Smooth muscle cell (in vitro differentiated cells): ENCODE measurements around the gene ORM1. TPM values are rescaled to one million over a fixed set of nuclear protein-coding genes. Genes with fewer than 3 reads are reported as not detected.

Experiments used
- DNase-seq: peaks from one replicate; lab custom pipeline; 2025; ENCODE audit not compliant: unreplicated experiment; lab: John Stamatoyannopoulos, UW
- H2AFZ ChIP-seq: fragments of 200-600 bp; sonication (generic); 2 replicates; pipeline ENCODE4 v1.6.0; 2016; ENCODE audit warnings: antibody characterized with exemption, low read depth, mild to moderate bottlenecking
- H3F3A ChIP-seq: fragments of 200-600 bp; sonication (generic); 2 replicates; pipeline ENCODE4 v1.6.0; 2017; ENCODE audit warnings: antibody characterized with exemption, low read depth
- H3K27ac ChIP-seq: fragments of 200-600 bp; sonication (generic); 2 replicates; pipeline ENCODE4 v1.5.1; 2016; ENCODE audit warnings: low read depth, mild to moderate bottlenecking
- H3K27me3 ChIP-seq: fragments of 200-600 bp; sonication (generic); 2 replicates; pipeline ENCODE4 v1.6.1; 2016; ENCODE audit warnings: low read depth, mild to moderate bottlenecking
- H3K36me3 ChIP-seq: fragments of 200-600 bp; sonication (generic); 2 replicates; pipeline ENCODE4 v1.5.1; 2016; ENCODE audit warnings: low read depth
- H3K4me1 ChIP-seq: fragments of 200-600 bp; sonication (generic); 2 replicates; pipeline ENCODE4 v1.5.1; 2016; ENCODE audit warnings: low read depth
- H3K4me2 ChIP-seq: fragments of 200-600 bp; sonication (generic); 2 replicates; pipeline ENCODE4 v1.6.0; 2016; ENCODE audit warnings: mild to moderate bottlenecking
- H3K4me3 ChIP-seq: fragments of 200-600 bp; sonication (generic); 2 replicates; pipeline ENCODE4 v1.5.1; 2016; ENCODE audit warnings: mild to moderate bottlenecking
- H3K79me2 ChIP-seq: fragments of 200-600 bp; sonication (generic); 2 replicates; pipeline ENCODE4 v1.6.0; 2016; ENCODE audit warnings: low read depth, mild to moderate bottlenecking
- H3K9ac ChIP-seq: fragments of 200-600 bp; sonication (generic); 2 replicates; pipeline ENCODE4 v1.6.0; 2016; ENCODE audit warnings: low read depth
- H3K9me3 ChIP-seq: fragments of 200-600 bp; sonication (generic); replicated peaks from 2 replicates; pipeline ENCODE4 v1.5.1; 2016; ENCODE audit warnings: low read depth
- H4K20me1 ChIP-seq: fragments of 200-600 bp; sonication (generic); 2 replicates; pipeline ENCODE4 v1.6.0; 2016; ENCODE audit warnings: low read depth
- WGBS: methylation state at CpG from one replicate; pipeline ENCODE4 v1.1.7; 2016; ENCODE audit warnings: low lambda C conversion rate; 5-methylcytosine and 5-hydroxymethylcytosine counted together
- polyA plus RNA-seq: library from polyadenylated mRNA; unstranded; fragments of >200 nt; fragmentation: Nextera tagmentation; extraction: Ambion mirVana; gene quantifications from 2 replicates; pipeline ENCODE4 v1.2.1, GENCODE V29; 2016
- total RNA-seq: library from RNA; depleted of rRNA; stranded (reverse); fragments of >200 nt; gene quantifications from 2 replicates; pipeline ENCODE4 v1.2.3, GENCODE V29; 2014
- TF ChIP-seq, protein P1 (sequence below): fragments of 200-600 bp; sonication (generic); IDR thresholded peaks from 2 replicates; pipeline ENCODE4 v1.5.1; 2017; ENCODE audit warnings: borderline replicate concordance, mild to moderate bottlenecking, antibody characterized with exemption; ENCODE audit not compliant: insufficient read depth, poor library complexity, severe bottlenecking

ORM1 gene
- total and polyA plus RNA-seq, 2 experiments from 2014 or later: 0.74 TPM; not detected in 1

DNA sequence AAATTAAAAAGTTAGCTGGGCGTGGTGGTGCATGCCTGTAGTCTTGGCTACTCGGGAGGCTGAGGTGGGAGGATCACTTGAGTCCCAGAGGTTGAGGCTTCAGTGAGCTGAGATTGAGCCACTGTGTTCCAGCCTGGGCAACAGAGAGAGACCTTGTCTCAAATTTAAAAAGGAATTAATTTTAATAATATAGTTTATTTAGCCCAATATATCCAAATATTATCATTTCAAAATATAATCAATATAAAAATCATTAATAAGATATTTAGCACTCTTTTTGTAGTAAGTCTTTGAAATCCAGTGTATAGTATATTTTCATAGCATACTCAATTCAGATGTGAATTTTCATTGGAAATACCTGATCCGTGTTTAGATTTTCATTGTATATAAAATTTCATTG lies 43.2 kb upstream of the ORM1 start:
- H3F3A ChIP-seq: peaks cover 28% of the 10 kb centered on the region
- TF ChIP-seq, protein P1, sequence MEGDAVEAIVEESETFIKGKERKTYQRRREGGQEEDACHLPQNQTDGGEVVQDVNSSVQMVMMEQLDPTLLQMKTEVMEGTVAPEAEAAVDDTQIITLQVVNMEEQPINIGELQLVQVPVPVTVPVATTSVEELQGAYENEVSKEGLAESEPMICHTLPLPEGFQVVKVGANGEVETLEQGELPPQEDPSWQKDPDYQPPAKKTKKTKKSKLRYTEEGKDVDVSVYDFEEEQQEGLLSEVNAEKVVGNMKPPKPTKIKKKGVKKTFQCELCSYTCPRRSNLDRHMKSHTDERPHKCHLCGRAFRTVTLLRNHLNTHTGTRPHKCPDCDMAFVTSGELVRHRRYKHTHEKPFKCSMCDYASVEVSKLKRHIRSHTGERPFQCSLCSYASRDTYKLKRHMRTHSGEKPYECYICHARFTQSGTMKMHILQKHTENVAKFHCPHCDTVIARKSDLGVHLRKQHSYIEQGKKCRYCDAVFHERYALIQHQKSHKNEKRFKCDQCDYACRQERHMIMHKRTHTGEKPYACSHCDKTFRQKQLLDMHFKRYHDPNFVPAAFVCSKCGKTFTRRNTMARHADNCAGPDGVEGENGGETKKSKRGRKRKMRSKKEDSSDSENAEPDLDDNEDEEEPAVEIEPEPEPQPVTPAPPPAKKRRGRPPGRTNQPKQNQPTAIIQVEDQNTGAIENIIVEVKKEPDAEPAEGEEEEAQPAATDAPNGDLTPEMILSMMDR: no peak
- no peak overlapping the region for H2AFZ ChIP-seq
- H3K79me2 ChIP-seq: no peaks in the 10 kb centered on the region
- no peaks in the 10 kb centered on the region for H3K9me3 ChIP-seq
- H3K4me3 ChIP-seq: no peak overlapping the region
- H3K9ac ChIP-seq: peak overlapping the region; percentile 34
- H4K20me1 ChIP-seq: no peaks in the 10 kb centered on the region
- no peaks in the 10 kb centered on the region for H3K27me3 ChIP-seq
- WGBS: 97% methylated on average over 3 of the region's 3 CpGs
- peaks cover 3% of the 10 kb centered on the region for H3K4me1 ChIP-seq
- peak overlapping the region; percentile 11 for H3K4me2 ChIP-seq
- DNase-seq: no peak
- peak overlapping the region; percentile 96 for H3K27ac ChIP-seq
- no peaks in the 10 kb centered on the region for H3K36me3 ChIP-seq

DNA sequence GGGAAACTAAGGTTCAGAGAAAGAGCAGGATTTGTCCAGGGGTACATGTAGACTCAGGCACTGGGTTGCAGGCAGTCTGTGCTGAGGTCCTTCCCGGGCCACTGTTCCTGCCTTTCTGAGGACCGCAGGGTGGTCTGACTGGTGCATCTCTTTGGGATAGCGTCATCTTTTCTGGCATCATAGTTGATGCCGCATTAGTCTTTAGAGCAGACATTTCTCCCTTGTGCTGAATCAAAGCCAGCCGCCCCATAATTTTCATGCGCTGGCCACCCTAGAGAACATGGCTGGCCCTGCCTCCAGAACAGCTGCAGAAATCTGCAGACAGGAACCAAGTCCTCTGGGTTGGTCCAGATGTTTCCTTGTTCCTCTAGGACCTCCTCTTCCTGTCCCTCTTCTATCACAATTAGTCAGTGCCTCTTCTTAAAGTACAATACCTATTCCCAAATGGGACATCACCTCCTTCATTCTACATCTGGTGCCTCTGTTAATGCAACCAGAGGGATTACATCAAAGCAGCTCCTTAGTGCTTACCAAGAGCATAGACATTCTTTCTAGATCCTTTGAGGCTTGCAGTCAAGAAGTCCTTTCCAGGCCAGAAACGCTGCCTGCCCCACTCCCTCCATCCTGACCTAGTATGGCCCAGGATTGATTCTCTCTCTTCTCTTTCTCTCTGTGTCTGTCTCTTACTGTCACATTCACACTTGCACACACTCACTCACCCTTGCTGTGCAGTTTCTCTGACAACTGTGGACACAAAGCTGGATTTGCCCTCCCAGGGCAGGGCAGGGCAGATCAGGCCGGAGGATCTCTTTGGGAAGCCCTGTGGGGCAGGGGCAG lies 42.0 kb upstream of the ORM1 start:
- H4K20me1 ChIP-seq: no peaks in the 10 kb centered on the region
- 81% methylated on average over 8 of the region's 8 CpGs for whole genome bisulfite sequencing
- TF ChIP-seq, protein P1: no peak
- peak overlapping the region; percentile 49 for H3K4me2 ChIP-seq
- peaks cover 7% of the 10 kb centered on the region for H3K4me1 ChIP-seq
- peaks cover 31% of the 10 kb centered on the region for H3F3A ChIP-seq
- DNase-seq: no peak
- peak overlapping the region; percentile 96 for H3K27ac ChIP-seq
- no peak overlapping the region for H2AFZ ChIP-seq
- H3K9me3 ChIP-seq: no peaks in the 10 kb centered on the region
- H3K9ac ChIP-seq: peak overlapping the region; percentile 69
- H3K27me3 ChIP-seq: no peaks in the 10 kb centered on the region
- H3K4me3 ChIP-seq: no peak overlapping the region
- H3K79me2 ChIP-seq: no peaks in the 10 kb centered on the region
- no peaks in the 10 kb centered on the region for H3K36me3 ChIP-seq

DNA sequence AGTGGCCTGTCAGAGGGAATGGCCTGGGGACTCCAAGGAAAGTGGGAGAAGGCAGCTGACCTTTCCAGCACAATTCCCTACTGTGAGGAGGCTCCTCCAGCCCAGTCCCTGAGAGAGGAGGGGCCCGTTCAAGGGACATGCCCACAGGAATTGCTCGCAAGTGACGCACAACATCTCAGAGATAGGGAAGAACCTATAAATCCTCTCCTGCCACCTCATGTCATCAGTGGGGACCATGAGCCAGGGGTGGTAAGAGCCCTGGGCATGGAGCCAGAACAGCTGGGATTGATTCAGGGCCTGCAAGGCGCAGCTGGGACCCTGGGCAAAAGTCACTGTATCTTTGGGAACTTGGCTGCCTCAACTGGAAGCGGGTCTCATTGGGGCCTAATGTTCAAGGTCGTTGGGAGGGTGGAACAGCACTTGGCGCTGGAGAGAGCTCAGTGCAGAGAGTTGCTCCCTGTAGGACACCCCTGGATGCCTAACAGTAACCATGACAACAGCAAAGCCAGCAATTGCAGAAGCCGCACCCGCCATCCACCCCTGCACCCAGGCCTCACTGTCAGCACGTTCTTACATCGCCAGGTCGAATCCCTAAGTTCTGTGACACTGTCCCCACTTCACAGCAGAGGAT lies 41.3 kb upstream of the ORM1 start:
- H3K4me3 ChIP-seq: no peak overlapping the region
- peak overlapping the region; percentile 49 for H3K4me2 ChIP-seq
- H3K36me3 ChIP-seq: no peaks in the 10 kb centered on the region
- peak overlapping the region; percentile 96 for H3K27ac ChIP-seq
- H2AFZ ChIP-seq: no peak overlapping the region
- no peaks in the 10 kb centered on the region for H3K9me3 ChIP-seq
- DNase-seq: peak; percentile 47
- WGBS: 55% methylated on average over 12 of the region's 12 CpGs
- no peaks in the 10 kb centered on the region for H3K79me2 ChIP-seq
- peaks cover 28% of the 10 kb centered on the region for H3F3A ChIP-seq
- H4K20me1 ChIP-seq: no peaks in the 10 kb centered on the region
- peaks cover 11% of the 10 kb centered on the region for H3K4me1 ChIP-seq
- no peaks in the 10 kb centered on the region for H3K27me3 ChIP-seq
- TF ChIP-seq, protein P1: no peak
- peak overlapping the region; percentile 87 for H3K9ac ChIP-seq
